ENCODE results near the gene LRRC3B. TPM values are rescaled to one million over a fixed set of nuclear protein-coding genes. Genes with fewer than 3 reads are reported as not detected.

Gene LRRC3B
- polyA plus RNA-seq, 1 donor from 2014 or later = 56.4 TPM

GRCh38 chr3:26579116-26579515, 43.5 kb upstream of the LRRC3B start:
- H3K36me3 ChIP-seq (ENCODE audit: insufficient read depth, low read length) = no peaks in the 10 kb centered on the region
- peak overlapping the region; percentile 17 for H3K27ac ChIP-seq (ENCODE audit: low read length)
- no peak overlapping the region for H2AFZ ChIP-seq (ENCODE audit: low read depth, low read length)
- H3K4me2 ChIP-seq (ENCODE audit: low read length) = peak overlapping the region; percentile 9
- H3K9ac ChIP-seq (ENCODE audit: low read length) = no peak overlapping the region
- no peaks in the 10 kb centered on the region for H3K79me2 ChIP-seq (replicated peaks; ENCODE audit: insufficient read depth, low read length)
- H3K9me2 ChIP-seq (ENCODE audit: insufficient read depth, low read length) = no peaks in the 10 kb centered on the region
- no peak overlapping the region for H3K4me3 ChIP-seq (ENCODE audit: low read length)
- no peaks in the 10 kb centered on the region for H3F3A ChIP-seq (ENCODE audit: insufficient read depth, low read length, poor library complexity, severe bottlenecking)
- no peaks in the 10 kb centered on the region for H4K20me1 ChIP-seq (ENCODE audit: insufficient read depth)
- TF ChIP-seq EP300 (conservative IDR thresholded peaks at IDR 0.05; ENCODE audit: poor library complexity, severe bottlenecking) (peak; percentile 9), MXI1 (conservative IDR thresholded peaks at IDR 0.05; ENCODE audit: poor library complexity, severe bottlenecking) (no peak), CTCF (IDR thresholded peaks at IDR 0.05; ENCODE audit: poor library complexity, severe bottlenecking) (no peak)
- H3K27me3 ChIP-seq (ENCODE audit: insufficient read depth, low read depth, low read length) = no peaks in the 10 kb centered on the region
- no peaks in the 10 kb centered on the region for H3K9me3 ChIP-seq (ENCODE audit: low read length)

- Histone ChIP-seq H3F3A (ENCODE audit: insufficient read depth, low read length, poor library complexity, severe bottlenecking) (no peaks in the 10 kb centered on the region), H3K9me2 (ENCODE audit: insufficient read depth, low read length) (no peaks in the 10 kb centered on the region), H3K27ac (ENCODE audit: low read length) (no peak overlapping the region), H3K4me2 (ENCODE audit: low read length) (no peak overlapping the region), H3K9me3 (ENCODE audit: low read length) (no peaks in the 10 kb centered on the region), H3K27me3 (ENCODE audit: insufficient read depth, low read depth, low read length) (no peaks in the 10 kb centered on the region), H3K9ac (ENCODE audit: low read length) (no peak overlapping the region), H4K20me1 (ENCODE audit: insufficient read depth) (no peaks in the 10 kb centered on the region), H3K36me3 (ENCODE audit: insufficient read depth, low read length) (no peaks in the 10 kb centered on the region), H3K79me2 (replicated peaks; ENCODE audit: insufficient read depth, low read length) (no peaks in the 10 kb centered on the region), H2AFZ (ENCODE audit: low read depth, low read length) (no peak overlapping the region), H3K4me3 (ENCODE audit: low read length) (no peak overlapping the region)
- TF ChIP-seq EP300 (conservative IDR thresholded peaks at IDR 0.05; ENCODE audit: poor library complexity, severe bottlenecking) = no peak
- TF ChIP-seq TAF1 (IDR thresholded peaks at IDR 0.05; ENCODE audit: low read depth) = no peak
- TF ChIP-seq MXI1 (conservative IDR thresholded peaks at IDR 0.05; ENCODE audit: poor library complexity, severe bottlenecking) = no peak
- no peak for TF ChIP-seq REST (IDR thresholded peaks at IDR 0.05; ENCODE audit: borderline replicate concordance)
- TF ChIP-seq EZH2 (IDR thresholded peaks at IDR 0.05; ENCODE audit: borderline replicate concordance, insufficient read depth, low read length, poor library complexity, severe bottlenecking) = no peak
- TF ChIP-seq SMC3 (conservative IDR thresholded peaks at IDR 0.05; ENCODE audit: poor library complexity) = no peak
- no peak for TF ChIP-seq RAD21 (conservative IDR thresholded peaks at IDR 0.05)
- no peak for TF ChIP-seq POLR2AphosphoS5 (IDR thresholded peaks at IDR 0.05)
- no peak for TF ChIP-seq CTCF (IDR thresholded peaks at IDR 0.05; ENCODE audit: poor library complexity, severe bottlenecking)
Observed at GRCh38 chr3:26587571-26587970, 35.0 kb upstream of the LRRC3B start.

Data from neural cell (in vitro differentiated cells).